OCI-LY7 (cell line): Measurements from ENCODE around the gene SLIT3.

Experiments used
- CTCF ChIP-seq: fragments of 200-600 bp; sonication (generic); conservative IDR thresholded peaks from 2 replicates; pipeline ENCODE4 v1.5.1; 2014; ENCODE audit warnings: mild to moderate bottlenecking, antibody characterized with exemption, low read length, moderate library complexity, mixed read lengths
- EZH2phosphoT487 ChIP-seq: fragments of 200-600 bp; sonication (generic); IDR thresholded peaks from 2 replicates; pipeline ENCODE4 v1.6.1; 2018; ENCODE audit warnings: low read depth, borderline replicate concordance, mild to moderate bottlenecking, mixed run types, antibody characterized with exemption, low read length, moderate library complexity, mixed read lengths

GRCh38 chr5:169204788-169205400 lies 96.0 kb downstream of the SLIT3 start:
- TF ChIP-seq EZH2phosphoT487 (no peak), CTCF (no peak)
